RKO (cell line): ENCODE data around the gene BDH1.
A peak's percentile ranks its signal among the peaks of the same experiment; 100 is the strongest.

ENCODE experiments used
- DNase-seq: peaks from one replicate; pipeline ENCODE4 v3.0.0-alpha.2; 2016; ENCODE audit warnings: low spot score

The BDH1 gene

GRCh38 chr3:197505796-197506548 lies 49.8 kb downstream of the BDH1 start:
- no peak for DNase-seq

GRCh38 chr3:197504641-197505121 lies 51.1 kb downstream of the BDH1 start:
- no peak for DNase-seq

- no peak for DNase-seq
Measured at GRCh38 chr3:197504229-197504628, 51.5 kb downstream of the BDH1 start.

GRCh38 chr3:197503652-197504051 lies 52.1 kb downstream of the BDH1 start:
- DNase-seq, result no peak

GRCh38 chr3:197501879-197502620 lies 53.7 kb downstream of the BDH1 start:
- DNase-seq, result no peak

GRCh38 chr3:197501496-197501878 lies 54.3 kb downstream of the BDH1 start:
- DNase-seq, result peak; percentile 17

GRCh38 chr3:197500812-197501211 lies 55.0 kb downstream of the BDH1 start:
- no peak for DNase-seq

GRCh38 chr3:197499427-197499826 lies 56.3 kb downstream of the BDH1 start:
- DNase-seq, result peak; percentile 43

- DNase-seq, result no peak
Measured at GRCh38 chr3:197498499-197499241, 57.1 kb downstream of the BDH1 start.

GRCh38 chr3:197496746-197497125 lies 59.0 kb downstream of the BDH1 start:
- DNase-seq, result no peak

GRCh38 chr3:197495999-197496745 lies 59.6 kb downstream of the BDH1 start:
- DNase-seq, result no peak

- DNase-seq, result no peak
Measured at GRCh38 chr3:197495499-197495898, 60.3 kb downstream of the BDH1 start.

- no peak for DNase-seq
Measured at GRCh38 chr3:197495059-197495455, 60.7 kb downstream of the BDH1 start.

GRCh38 chr3:197494366-197495058 lies 61.3 kb downstream of the BDH1 start:
- no peak for DNase-seq

GRCh38 chr3:197493049-197493448 lies 62.7 kb downstream of the BDH1 start:
- no peak for DNase-seq

- no peak for DNase-seq
Measured at GRCh38 chr3:197491923-197492664, 63.7 kb downstream of the BDH1 start.

GRCh38 chr3:197491478-197491877 lies 64.3 kb downstream of the BDH1 start:
- no peak for DNase-seq

- no peak for DNase-seq
Measured at GRCh38 chr3:197490098-197491058, 65.4 kb downstream of the BDH1 start.

GRCh38 chr3:197487911-197488391 lies 67.8 kb downstream of the BDH1 start:
- peak; percentile 73 for DNase-seq
